Mesenteric fat pad (tissue), 1 donor: ENCODE results near the gene TACR2. TPM values are rescaled to one million over a fixed set of nuclear protein-coding genes. Genes with fewer than 3 reads are reported as not detected.
"Not testable (repeated sequence)": the region's sequence is repeated elsewhere in the genome, so short reads cannot be mapped to it uniquely, and the experiment has no call there.

ENCODE experiments used
- DNase-seq: peaks from one replicate; pipeline ENCODE4 v3.0.0-alpha.2; 2020; ENCODE audit warnings: low spot score
- total RNA-seq: library from RNA; stranded (reverse); fragmentation: NEBNext Ultra II Directional; extraction: Animal tissue kit (Norgen Biotek cat#: 25700); gene quantifications from one replicate; pipeline ENCODE4 v1.2.1, GENCODE V29; 2021
- donor health status: DM: yes; HTN: yes; CAD: no.

Gene TACR2
- total RNA-seq, 1 donor from 2014 or later, result 0.61 TPM

DNA sequence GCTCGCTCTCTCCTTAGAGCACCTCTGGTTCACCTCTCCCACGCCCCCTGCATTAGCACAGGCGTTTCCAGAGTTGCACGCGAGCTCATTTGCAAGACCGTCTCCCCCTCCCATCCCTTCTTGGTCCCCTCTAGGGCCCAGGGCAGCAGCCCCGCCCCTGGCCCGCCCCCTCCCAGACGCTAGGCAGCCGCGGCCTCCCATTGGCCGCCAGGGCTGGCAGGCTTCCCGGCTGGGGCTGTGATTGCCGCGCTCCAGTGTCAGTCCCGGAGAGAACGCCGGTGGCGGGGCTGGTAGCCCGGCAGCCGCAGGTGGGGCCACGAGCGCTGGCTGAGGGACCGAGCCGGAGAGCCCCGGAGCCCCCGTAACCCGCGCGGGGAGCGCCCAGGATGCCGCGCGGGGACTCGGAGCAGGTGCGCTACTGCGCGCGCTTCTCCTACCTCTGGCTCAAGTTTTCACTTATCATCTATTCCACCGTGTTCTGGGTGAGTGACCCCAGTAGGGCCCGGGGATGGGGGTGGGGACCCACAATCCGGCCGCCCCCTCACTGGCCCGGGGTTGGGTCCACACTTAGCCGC is 34.6 kb upstream of the TACR2 start, which contains the start of gene TSPAN15:
TSS of gene TSPAN15 (plus strand) at position 257 of the 575 bp plus-strand sequence. CDS start at position 387, 130 bp downstream.
- DNase-seq, result peak; percentile 97

DNA sequence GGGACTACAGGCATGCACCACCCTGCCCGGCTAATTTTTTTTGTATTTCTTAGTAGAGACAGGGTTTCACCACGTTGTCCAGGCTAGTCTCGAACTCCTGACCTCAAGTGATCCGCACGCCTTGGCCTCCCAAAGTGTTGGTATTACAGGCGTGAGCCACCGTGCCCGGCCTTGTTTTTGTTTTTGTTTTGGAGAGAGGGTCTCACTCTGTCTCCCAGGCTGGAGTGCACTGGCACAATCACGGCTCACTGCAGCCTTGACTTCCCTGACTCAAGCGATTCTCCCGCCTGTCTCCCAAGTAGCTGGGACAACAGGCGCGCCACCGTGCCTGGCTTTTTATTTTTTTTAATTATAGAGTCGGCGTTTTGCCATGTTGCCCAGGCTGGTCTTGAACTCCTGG is 33.7 kb upstream of the TACR2 start:
- not testable (repeated sequence) for DNase-seq

- DNase-seq, result no peak
Observed at GRCh38 chr10:69449841-69450240, 33.1 kb upstream of the TACR2 start.

DNA sequence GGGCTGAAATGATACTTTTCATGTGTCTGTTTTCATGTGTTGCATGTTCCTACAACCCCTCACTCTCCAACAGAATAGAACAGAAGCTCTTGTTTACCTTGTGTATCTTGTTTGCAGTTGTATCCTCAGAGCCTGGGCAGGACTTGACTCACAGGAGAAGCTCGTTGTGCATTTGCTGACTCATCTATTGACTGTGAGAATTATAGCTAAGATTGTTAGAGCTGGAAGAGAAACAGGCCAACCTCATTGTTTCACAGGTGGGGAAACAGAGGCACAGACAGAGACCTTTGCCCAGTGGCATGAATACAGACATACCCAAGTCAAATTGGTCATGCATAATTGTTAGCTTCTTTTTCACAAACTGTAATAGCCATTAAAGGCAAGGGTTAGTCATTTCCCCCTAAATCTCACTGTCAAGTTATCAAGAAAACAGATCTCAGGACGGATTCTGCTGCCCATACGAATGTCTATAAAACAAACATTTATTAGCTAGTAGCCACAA is 30.0 kb upstream of the TACR2 start:
- no peak for DNase-seq

DNA sequence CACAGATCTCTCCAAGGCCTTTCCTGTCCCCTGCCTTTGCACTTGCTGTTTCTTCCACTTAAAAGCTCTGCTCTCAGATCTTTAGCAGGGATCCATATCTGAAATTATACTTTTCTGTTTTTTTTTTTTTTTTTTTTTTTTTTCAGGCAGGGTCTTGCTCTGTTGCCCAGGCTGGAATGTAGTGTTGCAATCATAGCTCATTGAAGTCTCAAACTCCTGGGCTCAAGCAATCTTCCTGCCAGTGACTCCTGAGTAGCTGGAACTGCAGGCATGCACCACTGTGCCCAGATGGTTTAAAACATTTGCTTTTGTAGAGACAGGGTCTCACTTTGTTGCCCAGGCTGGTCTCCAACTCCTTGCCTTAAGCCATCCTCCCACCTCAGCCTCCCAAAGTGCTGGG is 29.5 kb upstream of the TACR2 start:
- no peak for DNase-seq

DNA sequence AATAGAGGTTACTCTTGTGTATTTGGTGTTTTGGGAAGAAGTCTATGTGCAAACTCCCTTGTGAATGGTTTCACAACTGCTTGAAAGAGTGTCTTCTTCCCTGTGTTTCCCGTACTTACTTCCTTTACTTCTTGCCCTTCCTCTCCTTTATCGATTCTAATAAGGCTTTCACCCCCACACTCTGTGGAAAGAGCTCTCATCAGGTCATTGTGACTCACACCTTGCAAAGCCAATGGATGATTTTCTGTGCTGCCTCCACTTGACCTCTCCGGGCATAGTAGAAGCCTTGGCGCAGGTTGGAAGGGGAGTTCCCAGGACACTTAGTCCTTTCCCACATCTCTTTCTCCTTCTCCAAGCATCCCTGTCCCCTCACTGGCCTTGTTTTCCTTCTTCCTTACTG is 28.3 kb upstream of the TACR2 start:
- no peak for DNase-seq

DNA sequence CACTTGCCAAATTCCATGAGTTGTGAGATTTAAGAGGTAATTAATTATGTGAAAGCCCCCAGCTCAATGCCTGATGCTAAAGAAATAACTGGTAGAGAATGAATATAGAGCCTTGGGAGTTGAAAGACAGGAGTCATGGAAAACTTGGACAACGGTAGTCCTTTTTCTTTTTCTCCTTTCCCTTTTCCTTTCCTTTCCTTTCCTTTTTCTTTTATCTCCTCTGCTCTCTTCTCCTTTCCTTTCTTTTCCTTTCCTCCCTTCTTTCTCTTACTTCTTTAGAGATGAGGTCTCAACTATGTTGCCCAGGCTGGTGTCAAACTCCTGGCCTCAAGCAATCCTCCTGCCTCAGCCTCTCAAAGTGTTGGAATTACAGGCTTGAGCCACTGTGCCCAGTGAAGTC is 26.6 kb upstream of the TACR2 start:
- DNase-seq, result no peak

DNA sequence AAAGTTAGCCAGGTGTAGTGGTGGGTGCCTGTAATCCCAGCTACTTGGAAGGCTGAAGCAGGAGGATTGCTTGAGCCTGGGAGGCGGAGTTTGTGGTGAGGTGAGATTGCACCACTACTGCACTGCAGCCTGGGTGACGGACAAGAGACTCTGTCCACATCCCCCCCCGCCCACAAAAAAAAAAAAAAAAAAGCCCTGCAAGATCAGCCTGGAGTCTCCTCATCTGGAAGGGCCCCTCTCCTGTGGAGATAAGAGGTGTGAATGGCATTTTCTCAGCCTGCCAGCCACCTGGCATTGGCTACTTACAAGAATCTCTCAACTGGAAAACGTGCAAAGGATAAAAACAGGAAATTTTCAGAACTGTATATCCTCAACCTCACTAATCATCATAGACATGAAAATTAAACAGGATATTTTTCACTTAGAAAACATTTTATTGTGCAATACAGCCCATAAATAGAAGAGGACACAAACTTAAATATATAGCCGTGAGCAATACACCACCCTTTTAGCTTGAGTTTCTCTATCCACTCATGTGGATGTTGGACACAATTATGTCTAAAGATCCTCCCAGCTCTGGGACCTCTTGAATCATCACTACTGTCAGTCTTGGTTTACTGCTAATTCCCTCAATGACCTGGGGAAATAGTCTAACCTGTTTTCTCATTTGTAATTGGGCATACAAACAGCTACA is 23.2 kb upstream of the TACR2 start:
- DNase-seq, result no peak

DNA sequence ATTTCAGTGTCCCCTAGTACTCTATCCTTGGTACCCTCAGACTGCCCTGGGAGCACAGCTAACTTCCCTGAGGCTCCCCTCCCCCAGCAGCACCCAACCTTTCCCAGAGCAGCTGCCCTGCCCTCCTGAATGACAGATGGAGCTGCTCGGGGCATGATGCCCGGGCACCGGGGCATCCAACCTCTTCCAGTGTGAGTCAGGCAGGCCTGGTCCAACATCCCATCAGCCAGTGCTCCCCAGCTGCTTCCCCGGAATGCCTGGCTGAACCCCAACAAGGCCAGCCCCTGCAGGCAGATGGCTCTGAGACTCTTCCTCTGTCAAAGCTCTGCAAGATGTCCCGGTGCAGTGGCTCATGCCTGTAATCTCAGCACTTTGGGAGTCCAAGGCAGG is 22.6 kb upstream of the TACR2 start:
- no peak for DNase-seq

DNA sequence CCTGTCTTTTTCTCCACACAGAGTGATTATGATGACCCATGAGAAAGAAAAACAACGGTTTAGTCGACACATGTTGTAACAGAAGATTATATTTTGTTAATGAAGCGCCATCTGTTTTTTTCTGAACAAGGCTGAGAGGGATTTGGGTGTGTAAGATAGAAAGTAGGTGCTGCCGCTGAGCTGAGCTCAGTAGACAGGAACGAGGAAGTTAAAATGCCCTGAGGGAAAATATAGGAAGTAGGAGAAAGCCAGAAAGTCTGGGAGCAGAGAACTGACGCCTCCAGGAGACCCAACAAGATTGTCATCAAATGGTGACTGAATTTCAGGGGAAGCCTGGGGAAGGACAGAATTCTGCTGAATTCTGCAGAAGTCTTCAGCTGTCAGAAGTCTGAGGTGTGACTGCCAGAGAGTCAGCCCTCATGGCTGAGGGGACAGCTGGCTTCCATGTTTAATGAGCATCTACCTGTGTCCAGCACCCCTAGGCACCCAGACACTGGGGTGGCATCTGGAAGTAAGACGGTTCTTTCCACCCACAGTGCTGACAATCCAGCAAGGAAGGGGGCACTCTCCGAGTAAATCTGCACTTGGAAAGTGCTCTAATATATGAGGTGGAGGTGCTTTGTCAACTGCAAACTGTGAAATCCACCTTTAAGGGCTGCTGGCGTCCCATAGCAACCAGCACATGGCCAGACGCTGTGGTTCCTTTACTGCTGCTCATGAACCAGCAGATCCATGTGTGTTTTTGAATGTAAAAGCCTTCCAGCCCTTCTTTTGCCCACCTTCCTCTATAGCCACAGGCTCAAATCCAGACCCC is 22.0 kb upstream of the TACR2 start:
- DNase-seq, result no peak

- no peak for DNase-seq
Observed at GRCh38 chr10:69437321-69438259, 20.9 kb upstream of the TACR2 start.

DNA sequence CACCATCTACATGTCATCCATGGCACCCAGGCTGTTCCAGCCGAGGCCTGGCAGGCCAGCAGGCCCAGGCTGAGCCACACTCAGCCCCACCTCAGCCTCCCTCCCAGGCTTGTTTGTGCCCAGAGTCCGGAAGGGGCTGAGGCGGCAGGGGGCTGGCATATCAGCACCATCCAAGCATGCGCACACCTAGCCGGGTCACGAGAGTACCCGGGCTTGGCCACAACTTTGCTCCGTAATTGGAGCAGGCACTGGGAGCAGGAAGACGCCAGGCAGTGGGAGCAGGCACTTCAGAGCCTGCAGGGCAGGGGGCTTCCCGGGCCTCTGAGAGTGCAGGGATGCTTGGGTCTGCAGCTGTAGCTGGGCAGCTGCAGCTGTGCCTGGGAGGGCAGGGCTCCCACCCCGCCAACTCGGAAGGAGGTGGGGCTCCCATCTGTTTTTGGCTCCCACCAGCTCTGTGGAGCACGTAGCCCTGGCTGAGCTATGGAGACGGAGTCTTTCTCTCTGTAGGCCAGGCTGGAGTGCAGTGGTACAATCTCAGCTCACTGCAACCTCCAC is 19.3 kb upstream of the TACR2 start:
- no peak for DNase-seq

- no peak for DNase-seq
Observed at GRCh38 chr10:69434926-69435325, 18.2 kb upstream of the TACR2 start.

GRCh38 chr10:69434169-69434568 is 17.5 kb upstream of the TACR2 start:
- no peak for DNase-seq

GRCh38 chr10:69428165-69428564 is 11.4 kb upstream of the TACR2 start:
- DNase-seq, result no peak

DNA sequence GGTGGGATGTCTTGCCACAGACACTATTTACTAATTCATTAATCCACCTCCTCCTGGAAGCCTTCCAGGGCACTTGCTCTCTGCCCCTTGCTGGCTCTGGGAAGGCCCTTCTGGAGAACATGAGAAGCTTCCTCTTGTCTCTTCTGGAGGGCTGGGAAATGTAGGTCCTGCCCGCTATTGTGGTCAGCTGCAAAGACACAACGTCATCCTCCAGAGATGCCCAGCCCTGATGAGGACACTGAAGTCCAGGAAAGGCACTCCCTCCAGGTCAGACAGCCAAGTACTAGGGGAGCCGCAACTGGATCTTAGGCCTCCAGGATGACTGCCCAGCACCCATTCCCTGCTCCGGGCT is 9.6 kb upstream of the TACR2 start:
- DNase-seq, result no peak

DNA sequence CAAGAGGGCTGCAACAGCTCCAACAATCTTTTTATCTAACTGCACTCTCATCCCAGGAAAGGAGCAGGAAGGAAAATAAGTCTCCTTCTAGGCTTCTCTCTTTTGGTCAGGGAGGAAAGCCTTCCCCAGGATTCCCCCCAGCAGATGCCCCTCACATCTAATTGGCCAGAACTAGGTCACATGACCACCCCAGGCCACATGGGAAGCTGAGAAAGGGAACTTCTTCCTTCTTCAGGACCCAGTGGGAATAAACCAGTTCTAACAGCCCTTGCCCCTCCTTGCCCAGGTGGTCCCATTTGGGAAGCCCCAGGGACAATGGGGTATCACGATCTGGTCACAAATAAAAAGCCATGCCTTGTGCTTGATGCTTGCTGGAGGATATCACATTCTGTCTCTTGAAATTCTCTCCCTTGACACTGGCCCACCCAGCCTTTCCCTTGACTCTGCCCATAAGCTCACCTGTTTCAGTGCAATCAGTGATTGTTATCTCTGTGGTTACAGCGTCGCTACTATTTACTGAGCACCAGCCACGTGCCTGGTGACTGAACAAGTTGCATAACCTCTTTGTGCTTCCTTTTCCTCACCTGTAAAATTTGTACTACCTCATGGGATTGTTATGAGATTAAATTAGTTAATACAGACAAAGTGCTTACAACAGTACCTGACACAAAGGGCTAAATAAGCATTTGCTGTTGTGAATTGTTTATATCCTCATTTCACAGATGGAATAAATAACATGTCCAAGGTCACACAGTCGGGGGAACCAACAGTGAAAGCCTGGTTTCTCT is 9.0 kb upstream of the TACR2 start:
- no peak for DNase-seq

DNA sequence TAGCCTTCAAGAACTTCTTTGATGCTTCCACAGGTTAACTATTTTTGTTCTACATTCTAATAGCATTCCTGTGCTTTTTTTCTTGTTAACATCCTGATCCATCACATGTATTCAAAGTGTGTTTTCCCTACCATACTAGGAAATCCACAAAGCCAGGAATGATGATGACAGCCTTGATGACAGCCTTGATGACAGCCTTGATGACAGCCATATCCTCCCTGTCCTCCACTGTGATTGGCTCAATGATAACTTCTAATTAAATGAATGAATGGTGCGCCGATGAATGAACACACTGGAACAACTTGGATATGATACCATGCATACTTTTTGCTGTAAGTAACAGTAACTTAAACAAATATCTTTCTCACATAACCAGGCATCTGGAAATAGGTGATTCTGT is 8.3 kb upstream of the TACR2 start:
- no peak for DNase-seq

- DNase-seq, result no peak
Observed at GRCh38 chr10:69422676-69423075, 6.0 kb upstream of the TACR2 start.
